ENCODE measurements around the gene COA1.

DNA sequence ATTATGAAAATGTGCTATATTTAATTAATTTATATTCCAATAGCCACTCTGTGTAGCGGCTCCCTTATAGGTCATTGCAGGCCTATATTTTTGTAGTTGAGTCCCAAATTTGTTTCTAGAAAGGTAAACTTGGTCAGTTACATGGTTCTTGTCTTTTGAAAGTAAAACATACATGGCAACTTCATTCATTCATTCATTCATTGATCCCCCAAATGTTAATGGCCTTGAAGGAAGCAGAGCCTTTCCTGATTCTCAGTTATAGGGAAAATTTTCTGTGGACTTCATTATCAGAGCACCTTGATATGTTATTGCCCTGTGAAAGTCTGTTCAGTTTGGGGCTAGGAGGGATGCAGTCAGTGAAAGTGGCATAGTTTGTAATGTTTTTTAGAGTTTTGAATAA, 32.1 kb upstream of the COA1 start:
- TF ChIP-seq EP300 (conservative IDR thresholded peaks at IDR 0.05; ENCODE audit: poor library complexity, severe bottlenecking) (no peak), EZH2 (IDR thresholded peaks at IDR 0.05; ENCODE audit: borderline replicate concordance, insufficient read depth, low read length, poor library complexity, severe bottlenecking) (no peak), TAF1 (IDR thresholded peaks at IDR 0.05; ENCODE audit: low read depth) (no peak), POLR2AphosphoS5 (IDR thresholded peaks at IDR 0.05) (no peak), SMC3 (conservative IDR thresholded peaks at IDR 0.05; ENCODE audit: poor library complexity) (no peak), MXI1 (conservative IDR thresholded peaks at IDR 0.05; ENCODE audit: poor library complexity, severe bottlenecking) (no peak), RAD21 (conservative IDR thresholded peaks at IDR 0.05) (no peak)
- TF ChIP-seq, protein P1, sequence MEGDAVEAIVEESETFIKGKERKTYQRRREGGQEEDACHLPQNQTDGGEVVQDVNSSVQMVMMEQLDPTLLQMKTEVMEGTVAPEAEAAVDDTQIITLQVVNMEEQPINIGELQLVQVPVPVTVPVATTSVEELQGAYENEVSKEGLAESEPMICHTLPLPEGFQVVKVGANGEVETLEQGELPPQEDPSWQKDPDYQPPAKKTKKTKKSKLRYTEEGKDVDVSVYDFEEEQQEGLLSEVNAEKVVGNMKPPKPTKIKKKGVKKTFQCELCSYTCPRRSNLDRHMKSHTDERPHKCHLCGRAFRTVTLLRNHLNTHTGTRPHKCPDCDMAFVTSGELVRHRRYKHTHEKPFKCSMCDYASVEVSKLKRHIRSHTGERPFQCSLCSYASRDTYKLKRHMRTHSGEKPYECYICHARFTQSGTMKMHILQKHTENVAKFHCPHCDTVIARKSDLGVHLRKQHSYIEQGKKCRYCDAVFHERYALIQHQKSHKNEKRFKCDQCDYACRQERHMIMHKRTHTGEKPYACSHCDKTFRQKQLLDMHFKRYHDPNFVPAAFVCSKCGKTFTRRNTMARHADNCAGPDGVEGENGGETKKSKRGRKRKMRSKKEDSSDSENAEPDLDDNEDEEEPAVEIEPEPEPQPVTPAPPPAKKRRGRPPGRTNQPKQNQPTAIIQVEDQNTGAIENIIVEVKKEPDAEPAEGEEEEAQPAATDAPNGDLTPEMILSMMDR (IDR thresholded peaks at IDR 0.05; ENCODE audit: poor library complexity, severe bottlenecking), result no peak
- TF ChIP-seq, protein P2, sequence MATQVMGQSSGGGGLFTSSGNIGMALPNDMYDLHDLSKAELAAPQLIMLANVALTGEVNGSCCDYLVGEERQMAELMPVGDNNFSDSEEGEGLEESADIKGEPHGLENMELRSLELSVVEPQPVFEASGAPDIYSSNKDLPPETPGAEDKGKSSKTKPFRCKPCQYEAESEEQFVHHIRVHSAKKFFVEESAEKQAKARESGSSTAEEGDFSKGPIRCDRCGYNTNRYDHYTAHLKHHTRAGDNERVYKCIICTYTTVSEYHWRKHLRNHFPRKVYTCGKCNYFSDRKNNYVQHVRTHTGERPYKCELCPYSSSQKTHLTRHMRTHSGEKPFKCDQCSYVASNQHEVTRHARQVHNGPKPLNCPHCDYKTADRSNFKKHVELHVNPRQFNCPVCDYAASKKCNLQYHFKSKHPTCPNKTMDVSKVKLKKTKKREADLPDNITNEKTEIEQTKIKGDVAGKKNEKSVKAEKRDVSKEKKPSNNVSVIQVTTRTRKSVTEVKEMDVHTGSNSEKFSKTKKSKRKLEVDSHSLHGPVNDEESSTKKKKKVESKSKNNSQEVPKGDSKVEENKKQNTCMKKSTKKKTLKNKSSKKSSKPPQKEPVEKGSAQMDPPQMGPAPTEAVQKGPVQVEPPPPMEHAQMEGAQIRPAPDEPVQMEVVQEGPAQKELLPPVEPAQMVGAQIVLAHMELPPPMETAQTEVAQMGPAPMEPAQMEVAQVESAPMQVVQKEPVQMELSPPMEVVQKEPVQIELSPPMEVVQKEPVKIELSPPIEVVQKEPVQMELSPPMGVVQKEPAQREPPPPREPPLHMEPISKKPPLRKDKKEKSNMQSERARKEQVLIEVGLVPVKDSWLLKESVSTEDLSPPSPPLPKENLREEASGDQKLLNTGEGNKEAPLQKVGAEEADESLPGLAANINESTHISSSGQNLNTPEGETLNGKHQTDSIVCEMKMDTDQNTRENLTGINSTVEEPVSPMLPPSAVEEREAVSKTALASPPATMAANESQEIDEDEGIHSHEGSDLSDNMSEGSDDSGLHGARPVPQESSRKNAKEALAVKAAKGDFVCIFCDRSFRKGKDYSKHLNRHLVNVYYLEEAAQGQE (IDR thresholded peaks at IDR 0.05; ENCODE audit: borderline replicate concordance), result no peak

Data from neural cell (in vitro differentiated cells).